Neural cell (in vitro differentiated cells): Measurements from ENCODE around the gene FXYD2. TPM values are rescaled to one million over a fixed set of nuclear protein-coding genes. Genes with fewer than 3 reads are reported as not detected.

Source experiments
- H2AFZ ChIP-seq: fragments of 200-600, 300-800 bp; sonication (generic), shearing (Covaris generic); 2 replicates; pipeline ENCODE4 v1.6.0; 2014; ENCODE audit warnings: low read depth, mild to moderate bottlenecking, antibody characterized with exemption, low read length, moderate library complexity
- H3F3A ChIP-seq: fragments of 200-600 bp; shearing (Covaris generic); 2 replicates; pipeline ENCODE4 v1.6.1; 2016; ENCODE audit warnings: mild to moderate bottlenecking, moderate library complexity, mixed read lengths, antibody characterized with exemption, low read length; ENCODE audit not compliant: insufficient read depth, poor library complexity, severe bottlenecking
- H3K27ac ChIP-seq: fragments of 200-600, 300-800 bp; sonication (generic), shearing (Covaris generic); 2 replicates; pipeline ENCODE4 v1.5.1; 2014; ENCODE audit warnings: mild to moderate bottlenecking, low read length, moderate library complexity
- H3K27me3 ChIP-seq: fragments of 300-800, 200-600 bp; sonication (generic), shearing (Covaris generic); 2 replicates; pipeline ENCODE4 v1.6.0; 2014; ENCODE audit warnings: mild to moderate bottlenecking, low read depth, low read length, moderate library complexity; ENCODE audit not compliant: insufficient read depth
- H3K36me3 ChIP-seq: fragments of 300-800, 200-600 bp; sonication (generic), shearing (Covaris generic); 2 replicates; pipeline ENCODE4 v1.5.1; 2014; ENCODE audit warnings: mild to moderate bottlenecking, antibody characterized with exemption, low read length, moderate library complexity; ENCODE audit not compliant: insufficient read depth
- H3K4me2 ChIP-seq: fragments of 300-800, 200-600 bp; sonication (generic), shearing (Covaris generic); 2 replicates; pipeline ENCODE4 v1.6.0; 2014; ENCODE audit warnings: mild to moderate bottlenecking, low read length
- H3K4me3 ChIP-seq: fragments of 300-800, 200-600 bp; sonication (generic), shearing (Covaris generic); 2 replicates; pipeline ENCODE4 v1.5.1; 2014; ENCODE audit warnings: mild to moderate bottlenecking, low read length, moderate library complexity
- H3K79me2 ChIP-seq: fragments of 200-600 bp; shearing (Covaris generic); replicated peaks from 2 replicates; pipeline ENCODE4 v1.6.0; 2014; ENCODE audit warnings: mild to moderate bottlenecking, low read length, moderate library complexity; ENCODE audit not compliant: insufficient read depth
- H3K9ac ChIP-seq: fragments of 300-800, 200-600 bp; sonication (generic), shearing (Covaris generic); 2 replicates; pipeline ENCODE4 v1.6.1; 2016; ENCODE audit warnings: mild to moderate bottlenecking, low read length, mixed read lengths
- H3K9me2 ChIP-seq: fragments of 200-600 bp; shearing (Covaris generic); 2 replicates; pipeline ENCODE4 v1.6.1; 2016; ENCODE audit warnings: mild to moderate bottlenecking, low read length, mixed read lengths; ENCODE audit not compliant: insufficient read depth
- H3K9me3 ChIP-seq: fragments of 200-600, 300-800 bp; sonication (generic), shearing (Covaris generic); 2 replicates; pipeline ENCODE4 v1.6.1; 2016; ENCODE audit warnings: mild to moderate bottlenecking, mixed run types, low read length, moderate library complexity, mixed read lengths
- H4K20me1 ChIP-seq: fragments of 200-600 bp; shearing (Covaris generic); 2 replicates; pipeline ENCODE4 v1.6.1; 2016; ENCODE audit warnings: mild to moderate bottlenecking, mixed run types; ENCODE audit not compliant: insufficient read depth
- EP300 ChIP-seq: fragments of 450-650 bp; conservative IDR thresholded peaks from 2 replicates; pipeline ENCODE4 v1.6.1; 2014; ENCODE audit warnings: antibody characterized with exemption, mild to moderate bottlenecking, moderate library complexity; ENCODE audit not compliant: poor library complexity, severe bottlenecking
- EZH2 ChIP-seq: fragments of 200-600, 300-800 bp; shearing (Covaris generic), sonication (generic); IDR thresholded peaks from 2 replicates; pipeline ENCODE4 v1.6.1; 2014; ENCODE audit warnings: antibody characterized with exemption, low read length, borderline replicate concordance, mild to moderate bottlenecking; ENCODE audit not compliant: insufficient read depth, poor library complexity, severe bottlenecking
- MXI1 ChIP-seq: fragments of 450-650 bp; conservative IDR thresholded peaks from 2 replicates; pipeline ENCODE4 v1.6.1; 2014; ENCODE audit warnings: antibody characterized with exemption, mild to moderate bottlenecking; ENCODE audit not compliant: poor library complexity, severe bottlenecking
- POLR2AphosphoS5 ChIP-seq: IDR thresholded peaks from 2 replicates; pipeline ENCODE4 v1.6.1; 2012
- RAD21 ChIP-seq: fragments of 450-650 bp; conservative IDR thresholded peaks from 2 replicates; pipeline ENCODE4 v1.6.1; 2014; ENCODE audit warnings: antibody characterized with exemption, mild to moderate bottlenecking, moderate library complexity
- SMC3 ChIP-seq: fragments of 450-650 bp; conservative IDR thresholded peaks from 2 replicates; pipeline ENCODE4 v1.6.1; 2014; ENCODE audit warnings: antibody characterized with exemption, mild to moderate bottlenecking, moderate library complexity; ENCODE audit not compliant: poor library complexity
- TAF1 ChIP-seq: IDR thresholded peaks from 2 replicates; pipeline ENCODE4 v1.6.1; 2012; ENCODE audit warnings: low read depth
- polyA plus RNA-seq: library from polyadenylated mRNA; depleted of rRNA; stranded (reverse); fragments of >200 nt; gene quantifications from 2 replicates; pipeline ENCODE4 v1.2.3, GENCODE V29; 2014
- TF ChIP-seq, protein P1 (sequence below): IDR thresholded peaks from 2 replicates; pipeline ENCODE4 v1.6.1; 2012; ENCODE audit warnings: borderline replicate concordance
- TF ChIP-seq, protein P2 (sequence below): fragments of 450-650 bp; IDR thresholded peaks from 2 replicates; pipeline ENCODE4 v1.5.1; 2014; ENCODE audit warnings: antibody characterized with exemption, mild to moderate bottlenecking, moderate library complexity; ENCODE audit not compliant: poor library complexity, severe bottlenecking

Gene FXYD2
- polyA plus RNA-seq, 1 donor from 2014 or later, result 4.8 TPM

DNA sequence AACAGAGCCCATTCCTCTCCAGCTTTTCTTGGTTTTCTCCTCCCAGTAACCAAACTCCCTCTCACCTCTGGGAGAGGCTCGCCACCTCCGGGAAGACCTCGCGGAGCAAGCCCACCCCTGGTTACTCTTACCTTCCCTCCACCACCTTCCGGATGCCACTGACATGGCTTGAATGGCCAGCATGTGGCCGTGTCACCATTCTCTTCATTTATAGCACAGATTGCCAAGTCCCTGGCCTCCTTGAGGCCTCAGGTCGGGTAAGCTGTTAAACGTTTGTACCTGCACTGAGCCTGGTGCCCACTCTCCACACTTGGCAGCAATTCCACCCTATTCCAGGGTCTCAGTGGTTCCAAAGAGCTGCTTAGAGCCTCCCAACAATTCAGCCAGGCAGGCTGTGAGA, 8.0 kb upstream of the FXYD2 start:
- no peaks in the 10 kb centered on the region for H4K20me1 ChIP-seq
- no peaks in the 10 kb centered on the region for H3K9me2 ChIP-seq
- TF ChIP-seq EZH2 (no peak), MXI1 (no peak)
- H3K27ac ChIP-seq, result no peak overlapping the region
- H3K4me3 ChIP-seq, result no peak overlapping the region
- H3K36me3 ChIP-seq, result peaks cover 3% of the 10 kb centered on the region
- no peak overlapping the region for H2AFZ ChIP-seq
- H3K27me3 ChIP-seq, result no peaks in the 10 kb centered on the region
- no peaks in the 10 kb centered on the region for H3F3A ChIP-seq
- no peak overlapping the region for H3K9ac ChIP-seq
- H3K4me2 ChIP-seq, result no peak overlapping the region
- no peaks in the 10 kb centered on the region for H3K79me2 ChIP-seq
- H3K9me3 ChIP-seq, result no peaks in the 10 kb centered on the region

DNA sequence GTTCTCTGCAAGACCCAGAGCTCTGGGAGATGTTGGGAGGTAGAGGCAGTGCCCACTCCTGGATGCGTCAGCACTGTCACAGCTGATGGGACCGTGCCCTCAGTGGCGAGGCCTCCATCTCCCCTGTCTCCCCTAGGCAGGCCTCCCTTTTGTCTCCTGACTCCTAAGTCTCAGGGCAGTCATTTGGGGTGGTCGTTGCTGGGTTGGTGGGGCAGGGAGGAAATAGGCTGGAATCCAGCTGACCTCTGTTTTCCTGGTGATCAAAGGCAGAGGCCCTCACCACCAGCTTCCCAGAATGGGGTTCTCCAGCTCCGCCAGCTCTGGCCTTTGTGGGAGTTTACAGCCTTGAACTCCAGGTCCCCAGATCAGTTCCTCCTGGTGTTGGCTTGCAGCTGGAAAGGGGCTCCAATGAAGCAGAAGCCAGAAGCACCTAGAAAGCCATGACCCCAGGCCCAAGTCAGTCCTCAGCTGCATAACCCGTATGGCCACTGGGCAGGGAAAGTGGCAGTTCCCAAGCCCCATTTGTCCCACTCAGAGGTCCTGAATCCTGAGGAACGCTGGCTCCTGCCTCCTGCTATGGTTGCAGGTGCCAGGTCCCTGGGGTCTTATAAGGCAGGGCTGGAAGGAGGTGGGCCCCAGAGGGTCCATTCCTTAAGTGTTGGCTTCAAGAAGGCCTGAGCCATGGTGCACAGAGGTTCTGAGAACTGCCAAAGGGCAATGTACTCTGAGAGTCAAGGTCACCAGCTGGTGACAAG, 7.3 kb upstream of the FXYD2 start:
- no peaks in the 10 kb centered on the region for H3K79me2 ChIP-seq
- peaks cover 3% of the 10 kb centered on the region for H3K36me3 ChIP-seq
- H3K9ac ChIP-seq, result no peak overlapping the region
- no peak overlapping the region for H2AFZ ChIP-seq
- H3K9me2 ChIP-seq, result no peaks in the 10 kb centered on the region
- no peaks in the 10 kb centered on the region for H4K20me1 ChIP-seq
- H3K27me3 ChIP-seq, result no peaks in the 10 kb centered on the region
- no peak overlapping the region for H3K27ac ChIP-seq
- H3K4me3 ChIP-seq, result no peak overlapping the region
- no peaks in the 10 kb centered on the region for H3K9me3 ChIP-seq
- TF ChIP-seq, protein P1, sequence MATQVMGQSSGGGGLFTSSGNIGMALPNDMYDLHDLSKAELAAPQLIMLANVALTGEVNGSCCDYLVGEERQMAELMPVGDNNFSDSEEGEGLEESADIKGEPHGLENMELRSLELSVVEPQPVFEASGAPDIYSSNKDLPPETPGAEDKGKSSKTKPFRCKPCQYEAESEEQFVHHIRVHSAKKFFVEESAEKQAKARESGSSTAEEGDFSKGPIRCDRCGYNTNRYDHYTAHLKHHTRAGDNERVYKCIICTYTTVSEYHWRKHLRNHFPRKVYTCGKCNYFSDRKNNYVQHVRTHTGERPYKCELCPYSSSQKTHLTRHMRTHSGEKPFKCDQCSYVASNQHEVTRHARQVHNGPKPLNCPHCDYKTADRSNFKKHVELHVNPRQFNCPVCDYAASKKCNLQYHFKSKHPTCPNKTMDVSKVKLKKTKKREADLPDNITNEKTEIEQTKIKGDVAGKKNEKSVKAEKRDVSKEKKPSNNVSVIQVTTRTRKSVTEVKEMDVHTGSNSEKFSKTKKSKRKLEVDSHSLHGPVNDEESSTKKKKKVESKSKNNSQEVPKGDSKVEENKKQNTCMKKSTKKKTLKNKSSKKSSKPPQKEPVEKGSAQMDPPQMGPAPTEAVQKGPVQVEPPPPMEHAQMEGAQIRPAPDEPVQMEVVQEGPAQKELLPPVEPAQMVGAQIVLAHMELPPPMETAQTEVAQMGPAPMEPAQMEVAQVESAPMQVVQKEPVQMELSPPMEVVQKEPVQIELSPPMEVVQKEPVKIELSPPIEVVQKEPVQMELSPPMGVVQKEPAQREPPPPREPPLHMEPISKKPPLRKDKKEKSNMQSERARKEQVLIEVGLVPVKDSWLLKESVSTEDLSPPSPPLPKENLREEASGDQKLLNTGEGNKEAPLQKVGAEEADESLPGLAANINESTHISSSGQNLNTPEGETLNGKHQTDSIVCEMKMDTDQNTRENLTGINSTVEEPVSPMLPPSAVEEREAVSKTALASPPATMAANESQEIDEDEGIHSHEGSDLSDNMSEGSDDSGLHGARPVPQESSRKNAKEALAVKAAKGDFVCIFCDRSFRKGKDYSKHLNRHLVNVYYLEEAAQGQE, result no peak
- TF ChIP-seq EP300 (no peak), TAF1 (no peak), SMC3 (no peak), MXI1 (no peak), RAD21 (no peak), EZH2 (no peak), POLR2AphosphoS5 (no peak)
- TF ChIP-seq, protein P2, sequence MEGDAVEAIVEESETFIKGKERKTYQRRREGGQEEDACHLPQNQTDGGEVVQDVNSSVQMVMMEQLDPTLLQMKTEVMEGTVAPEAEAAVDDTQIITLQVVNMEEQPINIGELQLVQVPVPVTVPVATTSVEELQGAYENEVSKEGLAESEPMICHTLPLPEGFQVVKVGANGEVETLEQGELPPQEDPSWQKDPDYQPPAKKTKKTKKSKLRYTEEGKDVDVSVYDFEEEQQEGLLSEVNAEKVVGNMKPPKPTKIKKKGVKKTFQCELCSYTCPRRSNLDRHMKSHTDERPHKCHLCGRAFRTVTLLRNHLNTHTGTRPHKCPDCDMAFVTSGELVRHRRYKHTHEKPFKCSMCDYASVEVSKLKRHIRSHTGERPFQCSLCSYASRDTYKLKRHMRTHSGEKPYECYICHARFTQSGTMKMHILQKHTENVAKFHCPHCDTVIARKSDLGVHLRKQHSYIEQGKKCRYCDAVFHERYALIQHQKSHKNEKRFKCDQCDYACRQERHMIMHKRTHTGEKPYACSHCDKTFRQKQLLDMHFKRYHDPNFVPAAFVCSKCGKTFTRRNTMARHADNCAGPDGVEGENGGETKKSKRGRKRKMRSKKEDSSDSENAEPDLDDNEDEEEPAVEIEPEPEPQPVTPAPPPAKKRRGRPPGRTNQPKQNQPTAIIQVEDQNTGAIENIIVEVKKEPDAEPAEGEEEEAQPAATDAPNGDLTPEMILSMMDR, result no peak
- no peaks in the 10 kb centered on the region for H3F3A ChIP-seq
- no peak overlapping the region for H3K4me2 ChIP-seq
